GM12878 (cell line): ENCODE measurements around the gene PNMA6E. TPM values are rescaled to one million over a fixed set of nuclear protein-coding genes. Genes with fewer than 3 reads are reported as not detected.

Source experiments
- ATAC-seq: fragments of 200-7000 bp; cut with Tn5 transposase; 3 replicates; pipeline ENCODE4 v1.9.1; 2020; ENCODE audit warnings: mild to moderate bottlenecking, moderate library complexity
- BruUV-seq: library from RNA; stranded (reverse); fragments of 400-500 nt; replicated peaks from 2 replicates; lab custom pipeline; 2021; lab: Mats Ljungman, UMichigan
- CTCF ChIA-PET: fragments of 300-600 bp; sonication (Branson Sonifier 250); formaldehyde crosslinking; extraction: SDS; loops from one replicate; lab custom pipeline; 2021; ENCODE audit warnings: inconsistent platforms; lab: Yijun Ruan, JAX
- POLR2A ChIA-PET: fragments of 350-600 bp; formaldehyde crosslinking; extraction: SDS; loops from one replicate; lab custom pipeline; 2021; ENCODE audit warnings: inconsistent platforms; lab: Charles Lee
- RAD21 ChIA-PET: fragments of 300-600 bp; sonication (Branson Sonifier 250); formaldehyde crosslinking; loops from one replicate; lab custom pipeline; 2023; ENCODE audit warnings: antibody characterized with exemption; ENCODE audit not compliant: unreplicated experiment; lab: Charles Lee
- SMC1A ChIA-PET: fragments of 300-600 bp; sonication (Branson Sonifier 250); formaldehyde crosslinking; loops from one replicate; lab custom pipeline; 2023; ENCODE audit not compliant: unreplicated experiment, uncharacterized antibody; lab: Charles Lee
- DNase-seq: peaks from one replicate; pipeline ENCODE4 v3.0.0-alpha.2; 2011; ENCODE audit warnings: low read depth, low spot score
- FAIRE-seq: peaks from 3 replicates; lab custom pipeline; 2011; peaks lifted over from hg19 to GRCh38; lab: Jason Lieb, UNC
- H2AFZ ChIP-seq: 2 replicates; pipeline ENCODE4 v1.6.0; 2011; ENCODE audit warnings: low read depth, low read length, control low read depth; ENCODE audit not compliant: control insufficient read depth
- H3K27ac ChIP-seq: 2 replicates; pipeline ENCODE4 v1.5.1; 2011; ENCODE audit warnings: control low read depth; ENCODE audit not compliant: control insufficient read depth, insufficient read depth
- H3K27me3 ChIP-seq, 2 experiments: replicated peaks in 1 of 2; 2 replicates each; pipeline versions ENCODE4 v1.6.0 to v1.6.1; 2011; ENCODE audit warnings: low read length in 1 of 2; ENCODE audit not compliant: control insufficient read depth in 2 of 2, insufficient read depth in 2 of 2
- H3K36me3 ChIP-seq, 2 experiments: 2 replicates each; pipeline ENCODE4 v1.5.1; 2011; ENCODE audit warnings: low read length in 1 of 2; ENCODE audit not compliant: control insufficient read depth in 2 of 2, insufficient read depth in 2 of 2
- H3K4me1 ChIP-seq: 2 replicates; pipeline ENCODE4 v1.6.1; 2011; ENCODE audit warnings: mild to moderate bottlenecking, low read length, moderate library complexity, mixed read lengths; ENCODE audit not compliant: control insufficient read depth, insufficient read depth
- H3K4me2 ChIP-seq: 2 replicates; pipeline ENCODE4 v1.6.0; 2011; ENCODE audit warnings: control low read depth; ENCODE audit not compliant: control insufficient read depth, insufficient read depth
- H3K4me3 ChIP-seq: fragments of 200-600 bp; sonication (generic); 2 replicates; pipeline ENCODE4 v1.5.1; 2016
- H3K79me2 ChIP-seq: 2 replicates; pipeline ENCODE4 v1.6.0; 2011; ENCODE audit warnings: low read length; ENCODE audit not compliant: control insufficient read depth, insufficient read depth
- H3K9ac ChIP-seq: 2 replicates; pipeline ENCODE4 v1.8.0; 2011; ENCODE audit warnings: low read length, control low read depth, mixed read lengths; ENCODE audit not compliant: control insufficient read depth, insufficient read depth
- H3K9me3 ChIP-seq: replicated peaks from 3 replicates; pipeline ENCODE4 v1.5.1; 2011; ENCODE audit warnings: mild to moderate bottlenecking, low read length; ENCODE audit not compliant: control insufficient read depth, insufficient read depth
- H4K20me1 ChIP-seq: 2 replicates; pipeline ENCODE4 v1.6.0; 2011; ENCODE audit not compliant: control insufficient read depth, insufficient read depth
- BACH1 ChIP-seq: fragments of 450-650 bp; IDR thresholded peaks from 2 replicates; pipeline ENCODE4 v1.6.1; 2017; ENCODE audit warnings: mild to moderate bottlenecking, borderline replicate concordance
- BRCA1 ChIP-seq: IDR thresholded peaks from 2 replicates; pipeline ENCODE4 v1.6.1; 2011; ENCODE audit warnings: low read depth, low read length, improper control_type of control experiment
- CEBPB ChIP-seq, 2 experiments: fragments of 150-350 bp in 1 of 2; IDR thresholded peaks; 2 replicates each; pipeline ENCODE4 v1.6.1; 2012 to 2014; ENCODE audit warnings: low read depth in 2 of 2, low read length in 2 of 2, borderline replicate concordance in 1 of 2, inconsistent platforms in 1 of 2
- GATAD2B ChIP-seq: fragments of 450-650 bp; conservative IDR thresholded peaks from 2 replicates; pipeline ENCODE4 v1.6.1; 2017; ENCODE audit warnings: low read depth, mild to moderate bottlenecking, moderate library complexity
- HDGF ChIP-seq: fragments of 450-650 bp; IDR thresholded peaks from 2 replicates; pipeline ENCODE4 v1.6.1; 2016; ENCODE audit warnings: antibody characterized with exemption
- IRF3 ChIP-seq: fragments of 450-650 bp; IDR thresholded peaks from 2 replicates; pipeline ENCODE4 v1.6.1; 2014; ENCODE audit warnings: mild to moderate bottlenecking
- NFXL1 ChIP-seq: fragments of 450-650 bp; IDR thresholded peaks from 2 replicates; pipeline ENCODE4 v1.6.1; 2017; ENCODE audit warnings: antibody characterized with exemption, mild to moderate bottlenecking, borderline replicate concordance
- PRDM15 ChIP-seq: fragments of 450-650 bp; formaldehyde crosslinking; IDR thresholded peaks from 2 replicates; pipeline ENCODE4 v1.4.0; 2020; ENCODE audit warnings: mild to moderate bottlenecking, moderate library complexity
- RELB ChIP-seq: fragments of 450-650 bp; IDR thresholded peaks from 2 replicates; pipeline ENCODE4 v1.6.1; 2017; ENCODE audit warnings: low read depth, mild to moderate bottlenecking, moderate library complexity
- RFX5 ChIP-seq: IDR thresholded peaks from 2 replicates; pipeline ENCODE4 v1.6.1; 2011; ENCODE audit warnings: low read depth, low read length, improper control_type of control experiment
- SMARCA5 ChIP-seq: fragments of 450-650 bp; IDR thresholded peaks from 2 replicates; pipeline ENCODE4 v1.6.1; 2017; ENCODE audit warnings: mild to moderate bottlenecking
- ZBTB11 ChIP-seq: fragments of 450-650 bp; formaldehyde crosslinking; IDR thresholded peaks from 2 replicates; pipeline ENCODE4 v1.5.0; 2022; ENCODE audit warnings: mild to moderate bottlenecking, missing genetic modification characterization
- ZNF384 ChIP-seq: IDR thresholded peaks from 2 replicates; pipeline ENCODE4 v1.6.1; 2012; ENCODE audit warnings: low read depth, mild to moderate bottlenecking, low read length, improper control_type of control experiment, borderline replicate concordance
- WGBS: methylation state at CpG from one replicate; pipeline ENCODE4 v1.1.6; 2016; ENCODE audit warnings: low lambda C conversion rate; ENCODE audit not compliant: insufficient replicate concordance, insufficient coverage; ENCODE audit errors: missing lambda C conversion rate; 5-methylcytosine and 5-hydroxymethylcytosine counted together
- in situ Hi-C: fragments of 300-500 bp; cut with MboI; formaldehyde crosslinking; loops from 9 replicates; pipeline ENCODE4 v1.14.3; 2018; ENCODE audit warnings: mixed read lengths
- intact Hi-C: fragments of 100-400 bp; cut with micrococcal nuclease; formaldehyde crosslinking; loops from one replicate; pipeline ENCODE4 v1.14.2; 2022; ENCODE audit not compliant: unreplicated experiment
- polyA plus RNA-seq, 11 experiments: library from polyadenylated mRNA; depleted of rRNA in 4 of 11; unstranded in 6 of 11; stranded (reverse) in 5 of 11; fragments of >200 nt; fragmentation: Nextera tagmentation in 4 of 11; fragmentation: Illumina TruSeq in 1 of 11; extraction: Ambion mirVana in 4 of 11; extraction: Trizol in 1 of 11; gene quantifications; 1 replicate in 1 of 11; 2 replicates in 10 of 11; pipeline versions ENCODE4 v1.2.1 to v1.2.3, GENCODE V29; 2011 to 2016; ENCODE audit warnings: inconsistent platforms in 2 of 11, missing spikeins in 2 of 11, low read depth in 1 of 11
- total RNA-seq, 4 experiments: library from RNA; depleted of rRNA in 3 of 4; stranded (reverse); fragments of >200 nt in 3 of 4; fragmentation: Illumina TruSeq in 1 of 4; extraction: Trizol in 1 of 4; gene quantifications; 2 replicates each; pipeline versions ENCODE4 v1.2.1 to v1.2.3, GENCODE V29; 2013 to 2021

Gene PNMA6E
- total and polyA plus RNA-seq, 10 of the 15 experiments (the other 5 are each of a cell fraction or from before 2014, with no cell fraction given): not detected

- H3K9ac ChIP-seq: no peak overlapping the region
- ChIA-PET SMC1A (no interaction called here), RAD21 (no interaction called here), CTCF (no interaction called here), POLR2A (no interaction called here)
- H3K36me3 ChIP-seq: no peaks in the 10 kb centered on the region
- in situ Hi-C loops: no loop called here
- no peaks in the 10 kb centered on the region for H3K4me1 ChIP-seq
- no peaks in the 10 kb centered on the region for H3K79me2 ChIP-seq
- TF ChIP-seq IRF3 (no peak), GATAD2B (no peak), NFXL1 (no peak), ZNF384 (no peak), RELB (no peak), ZBTB11 (CRISPR knock-in tag) (no peak), BACH1 (no peak), CEBPB (IDR thresholded peaks at IDR 0.05; ENCODE audit: borderline replicate concordance in 1 of 2, low read depth in 2 of 2, low read length in 2 of 2) (no peak), RFX5 (no peak), SMARCA5 (no peak), BRCA1 (no peak), PRDM15 (CRISPR knock-in tag) (no peak), HDGF (no peak)
- no peaks in the 10 kb centered on the region; the same call in 2 of the 3 replicates for H3K9me3 ChIP-seq
- no peak overlapping the region for H2AFZ ChIP-seq
- H3K4me3 ChIP-seq: no peak overlapping the region
- no peaks in the 10 kb centered on the region for H3K27me3 ChIP-seq
- intact Hi-C loops: no loop called here
- no TSS peak for BruUV-seq
- no peak for ATAC-seq
- no peak for DNase-seq
- H3K27ac ChIP-seq: no peak overlapping the region
- no peak overlapping the region for H3K4me2 ChIP-seq
- FAIRE-seq: no peak
- WGBS: 40% methylated on average over 5 of the region's 5 CpGs
- H4K20me1 ChIP-seq: no peaks in the 10 kb centered on the region
Observed at GRCh38 chrX:153442463-153442862, 41.3 kb upstream of the PNMA6E start.
